Stimulated activated naive CD8-positive, alpha-beta T cell treated with anti-CD3 and anti-CD28 coated beads, Interleukin-15, Interleukin-2, amounts not matched to agents 100 ng/mL and 50 ng/mL, for 24 hours (primary cell): ENCODE results near the gene KAT14.
"Not testable (repeated sequence)": the region's sequence is repeated elsewhere in the genome, so short reads cannot be mapped to it uniquely, and the experiment has no call there.

Experiments used
- H3K27ac Mint-ChIP-seq: one replicate; pipeline ENCODE4 v1.8.0; 2021; ENCODE audit warnings: mild to moderate bottlenecking, mixed read lengths
- H3K27me3 Mint-ChIP-seq: one replicate; pipeline ENCODE4 v1.8.0; 2021; ENCODE audit warnings: mixed read lengths
- H3K36me3 Mint-ChIP-seq: one replicate; pipeline ENCODE4 v1.8.0; 2021; ENCODE audit warnings: low read depth, mixed read lengths
- H3K4me1 Mint-ChIP-seq: one replicate; pipeline ENCODE4 v1.8.0; 2021; ENCODE audit warnings: low read depth, mixed read lengths
- H3K4me3 Mint-ChIP-seq: one replicate; pipeline ENCODE4 v1.8.0; 2021; ENCODE audit warnings: mild to moderate bottlenecking, mixed read lengths
- H3K9me3 Mint-ChIP-seq: one replicate; pipeline ENCODE4 v1.8.0; 2021; ENCODE audit warnings: mixed read lengths

Gene KAT14

GRCh38 chr20:18137412-18138265, at the start of gene KAT14, which contains the start of gene PET117:
Gene KAT14, plus strand, starts transcription at chr20:18137863. Its CDS starts 4,798 bp downstream, at chr20:18142661.
Gene PET117, plus strand, starts transcription at chr20:18137863. Its CDS starts 93 bp downstream, at chr20:18137956.
- H3K9me3 Mint-ChIP-seq = no peaks in the 10 kb centered on the region
- H3K4me1 Mint-ChIP-seq = peaks cover 29% of the 10 kb centered on the region
- peaks cover under 1% of the 10 kb centered on the region for H3K27me3 Mint-ChIP-seq
- H3K36me3 Mint-ChIP-seq = peaks cover 12% of the 10 kb centered on the region
- H3K4me3 Mint-ChIP-seq = peak within 1 kb of the TSS; percentile 80
- peak within 1 kb of the TSS; percentile 88 for H3K27ac Mint-ChIP-seq

GRCh38 chr20:18088298-18088697, 49.4 kb upstream of the KAT14 start:
- H3K4me1 Mint-ChIP-seq, H3K27me3 Mint-ChIP-seq, H3K36me3 Mint-ChIP-seq, H3K9me3 Mint-ChIP-seq, H3K4me3 Mint-ChIP-seq, H3K27ac Mint-ChIP-seq: not testable (repeated sequence)

GRCh38 chr20:18088841-18089240, 48.8 kb upstream of the KAT14 start:
- not testable (repeated sequence) for H3K4me3 Mint-ChIP-seq, H3K27ac Mint-ChIP-seq, H3K9me3 Mint-ChIP-seq, H3K27me3 Mint-ChIP-seq, H3K4me1 Mint-ChIP-seq, H3K36me3 Mint-ChIP-seq

GRCh38 chr20:18090044-18090443, 47.6 kb upstream of the KAT14 start:
- no peak overlapping the region for H3K27ac Mint-ChIP-seq
- no peaks in the 10 kb centered on the region for H3K4me1 Mint-ChIP-seq
- no peaks in the 10 kb centered on the region for H3K9me3 Mint-ChIP-seq
- no peaks in the 10 kb centered on the region for H3K36me3 Mint-ChIP-seq
- no peak overlapping the region for H3K4me3 Mint-ChIP-seq
- H3K27me3 Mint-ChIP-seq = peaks cover 10% of the 10 kb centered on the region

GRCh38 chr20:18090477-18090876, 47.2 kb upstream of the KAT14 start:
- H3K27me3 Mint-ChIP-seq = peaks cover 11% of the 10 kb centered on the region
- H3K4me1 Mint-ChIP-seq = no peaks in the 10 kb centered on the region
- no peaks in the 10 kb centered on the region for H3K36me3 Mint-ChIP-seq
- H3K9me3 Mint-ChIP-seq = no peaks in the 10 kb centered on the region
- no peak overlapping the region for H3K4me3 Mint-ChIP-seq
- no peak overlapping the region for H3K27ac Mint-ChIP-seq

- Mint-ChIP-seq H3K4me1 (no peaks in the 10 kb centered on the region), H3K9me3 (no peaks in the 10 kb centered on the region), H3K27ac (no peak overlapping the region), H3K27me3 (peaks cover 10% of the 10 kb centered on the region), H3K36me3 (no peaks in the 10 kb centered on the region), H3K4me3 (no peak overlapping the region)
Measured at GRCh38 chr20:18091623-18092022, 46.0 kb upstream of the KAT14 start.

- Mint-ChIP-seq H3K4me3 (no peak overlapping the region), H3K27me3 (peaks cover 12% of the 10 kb centered on the region), H3K9me3 (no peaks in the 10 kb centered on the region), H3K36me3 (no peaks in the 10 kb centered on the region), H3K4me1 (no peaks in the 10 kb centered on the region), H3K27ac (no peak overlapping the region)
Measured at GRCh38 chr20:18092890-18093289, 44.8 kb upstream of the KAT14 start.

- no peaks in the 10 kb centered on the region for H3K4me1 Mint-ChIP-seq
Measured at GRCh38 chr20:18093388-18093787, 44.3 kb upstream of the KAT14 start.

GRCh38 chr20:18094191-18094590, 43.5 kb upstream of the KAT14 start:
- Mint-ChIP-seq H3K9me3 (no peaks in the 10 kb centered on the region), H3K27me3 (peaks cover 21% of the 10 kb centered on the region)

More at GRCh38 chr20:18093388-18093787, 44.3 kb upstream of the KAT14 start:
- Mint-ChIP-seq H3K27me3 (peaks cover 16% of the 10 kb centered on the region), H3K4me3 (no peak overlapping the region), H3K27ac (no peak overlapping the region), H3K9me3 (no peaks in the 10 kb centered on the region), H3K36me3 (no peaks in the 10 kb centered on the region)

GRCh38 chr20:18100569-18100968, 37.1 kb upstream of the KAT14 start:
- H3K4me1 Mint-ChIP-seq, H3K9me3 Mint-ChIP-seq, H3K4me3 Mint-ChIP-seq, H3K27ac Mint-ChIP-seq, H3K36me3 Mint-ChIP-seq: not testable (repeated sequence)
- H3K27me3 Mint-ChIP-seq = peaks cover 28% of the 10 kb centered on the region

More at GRCh38 chr20:18094191-18094590, 43.5 kb upstream of the KAT14 start:
- no peaks in the 10 kb centered on the region for H3K36me3 Mint-ChIP-seq
- no peaks in the 10 kb centered on the region for H3K4me1 Mint-ChIP-seq
- no peak overlapping the region for H3K27ac Mint-ChIP-seq
- no peak overlapping the region for H3K4me3 Mint-ChIP-seq

GRCh38 chr20:18101125-18101810, 36.4 kb upstream of the KAT14 start:
- H3K4me1 Mint-ChIP-seq = no peaks in the 10 kb centered on the region
- H3K27me3 Mint-ChIP-seq = peaks cover 27% of the 10 kb centered on the region
- H3K27ac Mint-ChIP-seq = no peak overlapping the region
- no peak overlapping the region for H3K4me3 Mint-ChIP-seq
- H3K36me3 Mint-ChIP-seq = no peaks in the 10 kb centered on the region
- H3K9me3 Mint-ChIP-seq = no peaks in the 10 kb centered on the region

- no peak overlapping the region for H3K4me3 Mint-ChIP-seq
- H3K27me3 Mint-ChIP-seq = peaks cover 20% of the 10 kb centered on the region
- H3K36me3 Mint-ChIP-seq = no peaks in the 10 kb centered on the region
- no peaks in the 10 kb centered on the region for H3K9me3 Mint-ChIP-seq
- H3K27ac Mint-ChIP-seq = no peak overlapping the region
- no peaks in the 10 kb centered on the region for H3K4me1 Mint-ChIP-seq
Measured at GRCh38 chr20:18103497-18103896, 34.2 kb upstream of the KAT14 start.

GRCh38 chr20:18108326-18108725, 29.3 kb upstream of the KAT14 start:
- no peaks in the 10 kb centered on the region for H3K36me3 Mint-ChIP-seq
- H3K9me3 Mint-ChIP-seq = no peaks in the 10 kb centered on the region
- H3K27me3 Mint-ChIP-seq = peaks cover 6% of the 10 kb centered on the region
- no peak overlapping the region for H3K27ac Mint-ChIP-seq
- H3K4me1 Mint-ChIP-seq = no peaks in the 10 kb centered on the region
- no peak overlapping the region for H3K4me3 Mint-ChIP-seq

- peak overlapping the region; percentile 78 for H3K27ac Mint-ChIP-seq
- H3K4me3 Mint-ChIP-seq, H3K9me3 Mint-ChIP-seq, H3K36me3 Mint-ChIP-seq, H3K27me3 Mint-ChIP-seq, H3K4me1 Mint-ChIP-seq: not testable (repeated sequence)
Measured at GRCh38 chr20:18128574-18128973, 9.1 kb upstream of the KAT14 start.

GRCh38 chr20:18132663-18133062, 5.0 kb upstream of the KAT14 start:
- H3K36me3 Mint-ChIP-seq = no peaks in the 10 kb centered on the region
- no peak overlapping the region for H3K4me3 Mint-ChIP-seq

More at GRCh38 chr20:18132663-18133062, 5.0 kb upstream of the KAT14 start:
- Mint-ChIP-seq H3K27ac (no peak overlapping the region), H3K4me1 (peaks cover 12% of the 10 kb centered on the region), H3K27me3 (peaks cover 5% of the 10 kb centered on the region), H3K9me3 (peaks cover 4% of the 10 kb centered on the region)
